Fibroblast of skin of back (primary cell): ENCODE results near the gene ST8SIA1.

ENCODE experiments used
- DNase-seq: peaks from one replicate; pipeline ENCODE4 v3.0.0-alpha.2; 2013

Gene ST8SIA1

DNA sequence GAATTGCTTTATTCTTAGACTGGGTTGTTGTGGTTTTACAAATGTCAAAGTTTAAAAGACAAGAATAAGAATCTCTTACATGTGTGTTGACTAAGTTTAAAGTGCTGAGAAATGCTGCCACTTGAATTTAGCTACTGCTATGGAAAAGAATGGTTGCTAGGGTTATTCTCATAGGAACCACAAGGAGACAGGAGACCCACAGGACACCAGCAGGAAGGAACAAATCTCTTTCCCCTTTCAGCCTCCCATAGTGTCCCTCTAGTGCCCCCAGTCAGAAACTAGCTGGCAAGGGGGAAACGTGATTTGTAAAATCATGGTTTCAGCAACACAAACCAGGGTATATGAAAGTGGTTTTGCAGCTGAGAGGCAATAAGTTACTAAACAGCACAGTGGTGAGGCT lies 102.7 kb downstream of the ST8SIA1 start:
- DNase-seq: no peak

DNA sequence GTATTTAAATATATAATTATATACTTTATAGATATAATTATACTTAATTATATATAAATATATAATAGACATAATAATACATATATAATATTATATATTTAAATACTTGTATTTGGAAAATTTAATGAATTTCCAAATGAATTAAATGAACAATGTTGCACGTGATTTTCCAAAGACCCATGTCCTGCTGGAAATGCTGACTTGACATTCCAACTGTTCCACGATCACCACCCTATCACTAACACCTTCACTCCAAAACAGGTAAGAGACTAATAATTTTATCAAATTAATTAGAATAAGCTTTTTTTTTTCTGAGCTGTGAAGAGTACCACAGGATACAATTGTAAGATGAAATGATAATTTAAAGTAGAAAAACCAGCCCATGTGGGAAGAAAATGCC lies 103.4 kb downstream of the ST8SIA1 start:
- DNase-seq: no peak

DNA sequence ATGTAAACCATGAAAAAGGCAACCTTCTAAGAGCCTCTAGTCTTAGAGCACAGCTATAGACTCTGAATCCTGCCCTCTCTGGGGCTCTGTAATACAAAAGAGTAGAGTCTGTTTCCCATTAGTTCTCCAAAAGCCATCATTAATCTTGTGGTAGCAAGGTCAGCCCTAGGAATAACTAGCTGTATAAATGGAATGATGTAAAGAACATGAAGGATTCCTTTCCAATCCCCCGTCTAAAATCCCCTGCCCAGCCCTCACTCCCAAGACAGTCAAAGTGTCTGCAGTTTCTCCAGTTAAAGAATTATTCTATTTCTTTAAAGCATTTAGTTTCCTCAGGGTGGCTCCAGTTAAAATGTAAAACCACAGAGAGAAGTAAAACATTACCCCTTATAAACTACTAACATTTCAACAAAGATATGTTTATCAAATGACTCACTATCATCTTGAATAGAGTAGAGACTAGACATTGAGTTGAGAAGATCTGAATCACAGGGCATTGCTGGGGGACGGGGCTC lies 104.2 kb downstream of the ST8SIA1 start:
- DNase-seq: peak; percentile 83

DNA sequence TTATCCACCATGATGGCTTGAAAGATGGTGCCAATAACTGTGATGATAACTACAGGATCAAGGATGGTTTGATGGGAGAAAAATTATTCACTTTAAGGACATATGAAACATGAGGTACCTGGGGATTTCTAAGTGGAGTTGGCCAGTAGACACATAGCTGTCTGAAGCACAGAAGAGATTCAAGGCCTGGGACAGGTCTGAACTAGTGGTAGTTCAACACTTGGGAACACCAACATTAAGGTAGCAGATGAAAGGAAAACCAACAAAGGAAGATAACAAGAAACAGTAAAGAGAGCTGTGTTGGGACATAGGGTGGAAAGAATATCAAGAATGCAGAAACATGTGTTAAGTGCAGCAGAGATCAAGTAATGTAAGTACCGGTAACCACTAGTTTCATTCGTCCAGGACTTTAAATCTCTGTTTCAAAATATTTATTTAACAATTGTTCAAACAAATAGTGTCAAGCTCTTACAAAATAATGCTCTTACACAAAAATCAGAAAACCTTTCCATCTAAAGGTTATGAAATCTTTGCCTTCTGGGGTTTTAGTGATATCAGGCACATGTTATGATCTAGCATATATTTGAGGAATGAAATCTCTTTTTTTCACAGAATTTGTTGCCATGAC lies 104.7 kb downstream of the ST8SIA1 start:
- DNase-seq: no peak

DNA sequence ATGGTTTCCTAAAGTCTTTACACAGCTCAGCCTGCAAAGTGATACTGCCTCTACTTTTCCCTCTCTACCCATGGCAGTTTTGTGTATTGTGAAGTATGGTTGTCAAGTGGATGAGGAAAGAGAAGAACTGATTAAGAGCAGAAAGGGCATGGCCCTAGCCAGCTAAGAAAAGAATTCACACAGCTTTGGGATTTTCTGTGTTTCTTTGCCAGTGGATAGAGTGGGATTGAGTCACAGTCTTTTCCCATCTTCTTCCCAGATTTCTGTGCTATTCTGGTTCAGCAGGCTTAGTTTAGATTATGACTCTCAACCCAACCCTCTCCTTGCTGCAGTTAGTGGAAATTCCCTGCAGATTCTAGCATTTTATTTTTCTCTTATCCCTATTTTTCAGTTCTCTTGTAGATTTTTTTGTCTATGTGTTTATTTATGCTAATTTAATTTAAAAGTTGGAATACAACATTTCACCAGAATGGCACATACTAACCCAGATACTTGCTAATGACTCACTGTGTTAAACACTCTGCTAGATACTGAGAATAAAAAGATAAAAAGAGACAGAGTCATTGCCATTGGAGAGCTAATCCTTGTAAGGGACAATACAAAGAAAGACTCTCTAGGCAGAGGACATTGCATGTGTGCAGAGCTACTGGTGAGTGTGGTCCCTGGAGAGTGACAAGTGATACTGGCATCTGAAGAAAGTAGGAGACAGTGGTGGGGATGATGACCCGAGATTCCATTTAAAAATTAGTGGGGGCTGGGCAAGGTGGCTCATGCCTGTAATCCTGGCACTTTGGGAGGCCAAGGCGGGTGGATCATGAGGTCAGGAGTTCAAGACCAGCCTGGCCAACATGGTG lies 106.3 kb downstream of the ST8SIA1 start:
- peak; percentile 77 for DNase-seq

DNA sequence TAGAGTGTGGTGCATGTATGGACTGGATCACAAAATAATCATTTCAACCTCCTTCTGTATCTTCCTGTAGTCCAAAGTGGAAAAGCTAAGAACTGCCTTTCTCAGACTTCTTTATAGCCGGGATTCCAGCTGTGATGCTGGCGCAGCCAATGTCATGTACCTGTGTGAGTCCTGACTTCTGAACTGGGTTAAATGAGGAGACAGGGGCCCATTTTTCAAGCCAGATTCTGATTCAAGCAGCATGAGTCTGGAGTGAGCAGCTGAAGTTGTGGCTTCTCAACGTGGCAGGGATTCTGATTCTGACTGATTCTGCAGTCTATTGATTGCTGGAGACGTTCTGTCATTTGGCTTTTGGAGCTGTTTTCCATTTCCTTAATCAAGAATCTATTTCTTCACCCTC lies 111.2 kb downstream of the ST8SIA1 start:
- no peak for DNase-seq

DNA sequence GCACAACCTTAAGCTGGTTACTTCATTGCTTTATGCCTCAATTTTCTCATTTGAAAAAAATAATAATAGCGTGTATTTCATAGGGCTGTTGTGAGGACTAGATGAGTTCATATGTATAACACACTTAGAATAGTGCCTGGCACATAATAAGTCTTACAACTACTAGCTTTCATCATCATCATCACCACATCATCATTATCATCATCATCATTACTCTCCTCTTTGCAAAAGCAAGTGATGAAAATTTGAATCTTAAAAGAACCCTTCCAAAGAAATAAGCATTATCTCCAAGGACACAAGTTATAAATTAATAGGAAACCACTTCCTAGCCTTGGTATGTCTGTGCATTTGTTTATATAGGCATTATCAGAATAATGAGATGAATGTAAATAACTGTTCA lies 117.0 kb downstream of the ST8SIA1 start:
- DNase-seq: no peak

DNA sequence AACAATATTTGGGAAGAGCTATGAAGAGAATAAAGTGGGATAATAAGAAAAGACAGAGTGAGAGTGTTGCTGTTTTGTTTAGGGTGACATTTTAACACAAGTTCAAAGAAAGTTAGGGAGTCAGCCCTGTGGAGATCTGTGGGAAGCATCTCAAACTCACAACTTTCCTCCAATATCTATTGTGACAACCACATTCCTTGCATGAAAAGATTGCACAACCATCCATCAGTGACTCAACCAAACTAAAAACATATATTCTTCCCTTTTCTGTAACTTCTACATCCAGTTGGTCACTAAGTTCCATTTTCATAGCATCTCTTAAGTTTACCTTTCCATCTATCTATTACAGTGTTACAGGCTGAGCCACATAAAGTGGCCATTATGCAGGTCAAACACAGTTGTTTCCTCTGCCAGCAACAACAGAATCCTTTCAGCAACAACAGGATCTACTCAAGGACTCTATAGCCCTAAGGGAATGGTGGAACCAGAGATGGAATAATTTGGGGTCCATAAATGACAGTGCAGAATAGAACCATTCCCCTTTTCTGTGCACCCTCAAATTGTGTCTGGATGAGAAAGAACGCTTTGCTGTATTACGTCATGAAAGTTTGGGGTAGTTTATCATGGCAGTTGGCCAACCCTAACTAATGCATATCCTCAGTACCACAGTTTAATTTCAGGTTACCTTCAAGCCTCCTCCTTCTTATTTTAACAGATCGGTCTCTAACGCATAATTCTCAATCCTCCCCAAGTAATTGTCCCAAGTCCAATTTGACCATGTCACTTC lies 118.8 kb downstream of the ST8SIA1 start:
- peak; percentile 30 for DNase-seq

DNA sequence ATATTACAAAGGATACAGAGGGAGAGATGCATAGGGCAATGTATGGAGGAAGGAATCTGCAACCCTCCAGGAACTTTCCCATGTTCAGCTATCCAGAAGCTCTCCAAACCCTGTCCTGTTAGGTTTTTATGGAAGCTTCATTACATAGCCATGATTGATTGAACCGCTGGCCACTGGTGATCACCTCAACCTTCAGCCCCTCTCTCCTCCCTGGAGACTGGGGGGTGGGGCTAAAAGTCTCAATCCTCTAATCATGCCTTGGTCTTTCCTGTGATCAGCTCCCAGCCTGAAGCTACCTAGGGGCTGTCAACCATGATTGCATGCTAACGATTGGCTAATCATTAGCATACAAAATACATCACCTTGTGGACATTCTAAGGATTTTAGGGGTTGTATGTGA lies 123.4 kb downstream of the ST8SIA1 start:
- DNase-seq: no peak

DNA sequence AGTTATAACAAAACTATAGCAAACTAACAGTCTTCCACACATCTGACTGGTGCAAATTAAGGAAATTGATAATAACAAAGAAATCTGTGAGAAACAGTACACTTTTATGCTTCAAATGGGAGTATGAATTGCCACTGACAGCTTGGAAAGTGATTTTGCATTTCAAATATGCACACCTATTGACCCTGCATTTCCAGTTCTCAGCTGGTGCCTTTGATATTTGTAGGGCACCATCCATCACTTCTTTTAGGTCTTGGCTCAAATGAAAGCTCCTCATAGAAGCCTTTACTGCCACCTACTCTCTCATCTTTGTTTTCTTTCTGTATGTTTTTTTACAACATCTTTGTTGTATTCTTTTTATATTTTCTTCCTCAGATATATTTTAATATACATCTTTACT lies 125.1 kb downstream of the ST8SIA1 start:
- DNase-seq: no peak

DNA sequence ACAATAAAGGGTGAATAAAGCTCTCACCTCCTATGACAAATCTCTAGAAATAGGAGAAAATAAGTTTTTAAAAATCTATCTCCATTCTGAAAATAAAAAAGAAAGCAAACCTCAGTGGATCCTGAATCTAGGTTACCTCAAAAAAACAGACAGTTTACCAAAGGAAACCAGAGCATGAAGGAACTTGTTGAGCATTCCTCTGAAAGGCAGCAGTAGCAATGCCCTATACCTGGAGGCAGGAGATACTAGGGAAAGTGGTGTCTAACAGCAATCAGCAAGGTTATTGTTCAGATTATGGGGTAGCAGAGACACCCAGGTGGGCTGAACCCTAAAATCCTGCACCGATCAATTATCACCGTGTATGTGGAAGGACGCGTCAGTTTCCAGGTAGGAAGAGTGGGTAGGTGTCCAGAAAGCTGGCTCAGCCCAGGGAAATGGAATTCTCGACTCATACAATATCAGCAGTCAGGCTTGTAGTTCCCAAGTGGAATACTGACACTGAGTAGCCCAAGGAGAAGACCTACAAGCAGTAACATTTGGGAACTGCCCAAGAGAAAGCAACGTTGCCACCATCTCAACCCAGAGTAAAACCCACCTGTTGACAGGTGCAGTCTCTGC lies 128.3 kb downstream of the ST8SIA1 start:
- DNase-seq: no peak

DNA sequence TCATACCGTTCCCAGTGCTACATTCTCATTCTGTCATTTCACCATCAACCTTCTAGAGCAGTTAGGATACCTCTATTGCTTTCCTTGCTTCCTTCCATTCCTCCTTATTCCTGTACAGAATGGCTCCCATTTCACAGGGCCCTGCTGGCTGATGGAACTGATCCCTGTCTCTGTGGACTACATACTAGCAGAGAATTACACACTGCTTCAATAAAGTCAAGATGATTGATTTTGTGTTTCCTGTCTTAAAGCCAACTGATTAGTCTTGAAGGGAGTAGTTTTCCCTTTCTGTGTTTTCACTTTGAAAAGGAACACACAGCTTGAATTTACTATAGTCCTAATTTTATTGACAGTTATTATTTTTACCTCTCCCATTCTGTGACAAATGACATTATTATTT lies 130.1 kb downstream of the ST8SIA1 start:
- no peak for DNase-seq

DNA sequence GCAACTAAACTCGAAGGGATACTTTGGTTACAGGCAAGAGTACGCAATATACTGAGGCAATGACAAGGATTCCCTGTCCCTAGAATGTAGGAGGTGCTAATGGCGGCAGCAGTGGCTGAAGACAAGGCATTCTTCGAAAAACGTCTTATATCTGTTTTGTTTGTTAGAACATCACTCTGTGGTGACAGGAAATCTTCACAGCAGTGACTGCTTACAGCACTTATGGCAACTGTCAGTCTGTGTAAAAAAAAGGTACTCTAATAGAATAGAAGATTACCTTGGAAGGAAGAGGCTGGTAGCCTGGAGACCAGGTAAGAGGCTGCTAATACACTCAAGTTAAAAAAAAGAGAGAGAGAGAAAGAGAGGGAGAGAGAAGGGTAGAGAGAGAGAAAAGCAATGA lies 131.7 kb downstream of the ST8SIA1 start:
- no peak for DNase-seq

DNA sequence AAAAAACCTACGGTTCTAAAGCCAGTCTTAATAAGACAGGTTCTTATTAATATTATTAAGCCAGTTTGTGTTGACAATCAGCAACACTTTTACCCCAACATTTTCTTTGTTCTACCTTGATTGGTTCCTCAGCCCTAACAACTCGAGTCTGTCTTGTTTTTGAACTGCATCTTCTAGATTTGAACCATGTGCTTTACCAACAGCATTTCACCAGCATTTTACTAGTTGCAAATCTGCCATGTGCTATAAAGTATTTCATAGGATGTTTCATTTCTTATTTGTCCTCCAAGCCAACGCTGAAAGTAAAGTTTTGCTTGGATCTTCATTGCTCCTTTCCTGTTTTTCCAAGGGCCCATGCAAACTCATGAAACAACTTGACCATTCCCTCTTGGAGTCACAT lies 133.4 kb downstream of the ST8SIA1 start:
- DNase-seq: no peak

DNA sequence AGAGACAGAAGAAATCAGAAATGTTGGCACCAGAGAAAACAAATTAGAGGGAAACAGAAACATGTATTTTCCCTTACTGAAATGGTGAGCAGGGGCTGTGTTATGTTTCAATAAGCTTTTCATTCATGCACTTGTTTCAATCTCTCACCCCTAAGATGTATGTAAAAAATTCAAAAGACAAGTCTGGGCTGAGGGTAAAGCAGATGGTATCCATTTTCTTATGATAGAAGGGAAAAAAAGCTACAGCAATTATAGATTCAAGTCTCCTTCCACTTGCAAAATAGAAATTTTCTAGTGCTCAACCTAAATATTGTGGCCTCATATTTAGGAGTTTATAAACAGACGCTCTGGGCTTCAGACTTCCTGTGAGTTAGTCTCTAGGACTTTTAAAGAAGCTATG lies 138.3 kb downstream of the ST8SIA1 start:
- DNase-seq: no peak

DNA sequence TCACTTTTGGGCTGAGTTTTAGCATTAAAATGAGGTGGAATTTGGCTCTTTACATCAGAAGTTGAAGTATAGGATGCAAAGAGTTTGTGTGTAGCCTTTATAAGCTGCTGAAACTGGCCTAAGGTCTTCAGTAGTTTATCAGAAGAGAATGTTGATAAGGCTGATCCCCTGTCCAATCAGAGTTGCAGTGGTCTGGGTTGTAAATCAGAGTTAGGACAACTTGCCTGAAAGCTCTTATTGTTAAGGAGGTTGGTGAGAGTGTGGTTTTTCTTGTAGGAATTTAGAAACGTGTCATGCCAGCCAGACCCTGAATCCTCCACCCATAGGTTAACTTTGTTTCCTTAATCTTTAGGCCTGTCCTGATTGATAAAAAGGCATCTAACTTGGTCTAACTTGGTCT lies 143.5 kb downstream of the ST8SIA1 start:
- DNase-seq: no peak

DNA sequence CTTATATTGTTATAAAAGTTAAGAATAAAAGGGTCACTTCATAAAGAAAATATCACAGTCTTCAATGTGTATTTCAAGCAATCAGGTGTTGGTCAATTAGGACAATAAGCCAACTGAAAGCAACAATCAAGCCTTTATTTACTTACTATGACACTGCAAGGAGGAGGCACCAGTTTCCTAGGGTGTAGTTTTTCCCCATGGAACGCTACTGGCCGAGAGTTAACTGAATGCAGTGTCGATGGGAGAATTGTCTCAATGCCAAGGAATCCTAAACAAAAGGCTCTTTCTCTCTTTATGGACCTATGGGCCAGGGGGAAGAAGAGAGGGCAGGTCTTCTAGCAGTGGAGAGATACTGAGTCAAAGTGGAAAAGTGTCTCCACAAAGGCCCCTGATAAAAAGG lies 146.1 kb downstream of the ST8SIA1 start:
- DNase-seq: no peak

DNA sequence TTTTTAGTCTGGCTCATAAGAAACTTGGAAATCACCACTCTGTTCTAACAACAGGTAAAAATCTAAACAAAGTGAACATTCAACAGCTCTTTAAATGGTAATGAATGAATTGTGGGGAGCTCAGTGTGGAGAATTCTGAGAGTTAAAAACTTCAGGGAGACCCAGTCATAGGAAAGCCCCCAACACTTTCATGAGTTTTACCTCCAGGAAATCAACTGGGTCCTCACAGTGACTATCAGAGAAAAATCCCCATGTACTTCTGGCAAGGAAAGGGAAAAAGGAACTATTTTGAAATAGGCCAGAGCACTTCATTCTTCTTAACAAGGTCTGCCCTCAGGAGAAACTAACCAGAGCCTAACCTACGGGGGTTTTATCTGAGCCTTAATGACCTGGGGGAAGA lies 153.8 kb downstream of the ST8SIA1 start:
- DNase-seq: no peak

DNA sequence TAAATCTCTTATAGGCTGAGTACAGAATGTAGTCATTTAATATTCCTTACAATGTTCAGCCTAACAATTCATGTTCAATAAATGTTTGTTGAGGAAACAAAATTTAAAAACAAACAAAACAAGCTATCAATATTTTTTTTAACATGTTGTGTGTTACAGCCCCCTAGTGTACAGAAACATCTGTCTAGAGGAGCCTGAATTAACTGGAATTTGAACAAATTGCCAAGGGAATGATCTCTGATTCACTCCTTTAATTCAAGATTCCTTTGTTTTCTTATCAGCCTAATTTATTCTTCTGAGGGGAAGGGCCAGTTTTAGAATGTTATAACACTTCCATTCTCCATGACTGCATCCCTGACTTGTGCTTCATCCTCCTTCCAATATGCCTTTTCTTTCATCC lies 161.3 kb downstream of the ST8SIA1 start:
- no peak for DNase-seq

DNA sequence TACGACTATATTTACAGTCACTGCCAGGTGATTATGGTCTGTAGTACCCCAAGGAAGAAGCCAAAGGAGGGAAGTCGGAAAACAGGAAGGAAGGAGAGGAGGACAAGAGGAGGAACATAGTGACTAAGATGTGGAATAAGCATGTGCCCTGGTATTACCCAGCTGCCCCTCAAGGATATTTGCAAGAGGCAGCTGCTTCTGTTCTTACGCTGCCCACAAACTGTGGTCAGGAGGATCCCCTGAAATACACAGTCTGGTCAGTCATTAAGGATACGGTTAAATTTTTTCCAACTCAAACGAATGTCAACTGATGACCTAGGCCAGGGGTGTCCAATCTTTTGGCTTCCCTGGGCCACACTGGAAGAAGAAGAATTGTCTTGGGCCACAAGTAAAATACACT lies 162.0 kb downstream of the ST8SIA1 start:
- DNase-seq: no peak

DNA sequence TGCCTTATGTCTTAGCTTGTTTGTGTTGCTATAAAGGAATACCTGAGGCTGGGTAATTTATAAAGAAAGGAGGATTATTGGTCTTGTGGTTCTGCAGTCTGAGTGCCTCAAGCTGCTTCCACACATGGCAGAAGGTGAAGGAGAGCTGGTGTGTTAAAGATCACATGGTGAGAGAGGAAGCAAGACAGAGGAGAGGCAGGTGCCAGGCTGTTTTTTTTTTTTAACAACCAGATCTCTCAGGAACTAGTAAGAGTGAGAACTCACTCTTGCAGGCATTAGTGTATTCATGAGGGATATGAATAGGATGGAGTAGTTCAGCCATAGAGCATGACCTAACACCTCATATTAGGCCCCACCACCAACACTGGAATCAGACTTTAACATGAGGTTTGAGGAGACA lies 165.1 kb downstream of the ST8SIA1 start:
- no peak for DNase-seq

DNA sequence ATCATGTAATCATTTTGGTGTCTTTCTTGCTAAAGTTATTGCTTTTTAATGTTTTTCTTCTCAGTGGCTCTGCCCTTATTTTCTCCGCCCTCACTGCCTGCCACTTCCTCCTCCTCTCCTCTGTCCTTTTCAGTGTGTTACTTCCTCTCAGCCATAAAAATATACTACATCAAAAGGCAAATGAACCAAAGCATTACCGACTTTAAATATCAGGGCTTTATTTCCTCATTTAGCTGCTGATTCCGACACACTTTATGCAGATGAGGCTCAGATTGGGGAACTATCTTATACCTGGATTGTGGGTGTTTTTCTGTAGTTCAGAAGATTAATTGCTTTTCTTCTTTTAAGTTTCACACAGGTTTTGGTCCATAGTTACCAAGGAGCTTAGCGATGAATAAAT lies 170.4 kb downstream of the ST8SIA1 start:
- no peak for DNase-seq

DNA sequence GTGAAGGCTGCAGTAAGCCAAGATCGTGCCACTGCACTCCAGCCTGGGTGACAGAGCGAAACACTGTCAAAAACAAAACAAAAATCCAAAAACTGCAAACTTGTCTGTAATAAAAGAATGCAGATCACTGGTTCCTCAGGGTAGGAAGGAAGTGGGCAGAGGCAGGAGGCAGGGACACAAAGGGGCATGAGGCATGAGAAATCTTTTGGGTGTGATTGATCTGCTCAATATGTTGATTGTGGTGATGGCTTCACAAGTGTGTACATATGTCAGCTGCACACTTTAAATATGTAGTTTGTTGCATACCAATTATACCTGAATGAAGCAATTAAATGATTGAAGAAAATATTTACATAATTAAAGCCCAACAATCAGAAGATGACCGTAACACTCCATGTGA lies 170.9 kb downstream of the ST8SIA1 start:
- no peak for DNase-seq
